VCaP (cell line): ENCODE data around the gene BCAS3.

ENCODE experiments used
- H3K27ac ChIP-seq: fragments of 450-650 bp; 2 replicates; pipeline ENCODE4 v1.5.1; 2017
- TF ChIP-seq, protein P1 (sequence below): fragments of 450-650 bp; conservative IDR thresholded peaks from 2 replicates; pipeline ENCODE4 v1.5.1; 2017; ENCODE audit warnings: mild to moderate bottlenecking, moderate library complexity

Gene BCAS3

DNA sequence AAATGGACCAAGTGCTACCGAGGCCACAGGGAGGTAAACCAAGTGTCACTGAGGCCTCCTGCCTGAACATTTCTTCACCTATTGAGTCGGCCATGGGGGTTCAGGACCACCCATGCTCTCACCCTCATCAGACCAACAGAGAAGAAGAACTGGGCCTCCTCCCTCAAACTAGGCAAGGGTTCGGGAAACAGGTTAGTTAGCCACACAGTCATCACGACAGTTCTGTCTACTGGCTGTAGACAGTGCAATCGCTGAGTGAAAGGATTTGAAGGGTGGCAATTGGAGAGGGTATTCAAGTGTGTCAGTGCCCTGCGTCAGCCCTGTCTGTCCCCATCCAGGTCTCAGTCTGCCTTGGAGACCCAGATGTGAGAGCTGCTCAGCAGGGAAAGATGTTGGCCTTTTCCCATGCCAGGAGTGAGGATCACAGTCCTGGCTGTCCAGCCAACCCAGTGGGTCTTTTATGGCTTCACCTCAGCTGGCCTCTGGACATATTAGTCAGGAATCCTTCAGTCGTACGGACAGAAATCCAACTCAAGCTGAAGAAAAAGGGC lies 741.9 kb downstream of the BCAS3 start:
- no peak overlapping the region for H3K27ac ChIP-seq
- TF ChIP-seq, protein P1, sequence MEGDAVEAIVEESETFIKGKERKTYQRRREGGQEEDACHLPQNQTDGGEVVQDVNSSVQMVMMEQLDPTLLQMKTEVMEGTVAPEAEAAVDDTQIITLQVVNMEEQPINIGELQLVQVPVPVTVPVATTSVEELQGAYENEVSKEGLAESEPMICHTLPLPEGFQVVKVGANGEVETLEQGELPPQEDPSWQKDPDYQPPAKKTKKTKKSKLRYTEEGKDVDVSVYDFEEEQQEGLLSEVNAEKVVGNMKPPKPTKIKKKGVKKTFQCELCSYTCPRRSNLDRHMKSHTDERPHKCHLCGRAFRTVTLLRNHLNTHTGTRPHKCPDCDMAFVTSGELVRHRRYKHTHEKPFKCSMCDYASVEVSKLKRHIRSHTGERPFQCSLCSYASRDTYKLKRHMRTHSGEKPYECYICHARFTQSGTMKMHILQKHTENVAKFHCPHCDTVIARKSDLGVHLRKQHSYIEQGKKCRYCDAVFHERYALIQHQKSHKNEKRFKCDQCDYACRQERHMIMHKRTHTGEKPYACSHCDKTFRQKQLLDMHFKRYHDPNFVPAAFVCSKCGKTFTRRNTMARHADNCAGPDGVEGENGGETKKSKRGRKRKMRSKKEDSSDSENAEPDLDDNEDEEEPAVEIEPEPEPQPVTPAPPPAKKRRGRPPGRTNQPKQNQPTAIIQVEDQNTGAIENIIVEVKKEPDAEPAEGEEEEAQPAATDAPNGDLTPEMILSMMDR, result no peak

DNA sequence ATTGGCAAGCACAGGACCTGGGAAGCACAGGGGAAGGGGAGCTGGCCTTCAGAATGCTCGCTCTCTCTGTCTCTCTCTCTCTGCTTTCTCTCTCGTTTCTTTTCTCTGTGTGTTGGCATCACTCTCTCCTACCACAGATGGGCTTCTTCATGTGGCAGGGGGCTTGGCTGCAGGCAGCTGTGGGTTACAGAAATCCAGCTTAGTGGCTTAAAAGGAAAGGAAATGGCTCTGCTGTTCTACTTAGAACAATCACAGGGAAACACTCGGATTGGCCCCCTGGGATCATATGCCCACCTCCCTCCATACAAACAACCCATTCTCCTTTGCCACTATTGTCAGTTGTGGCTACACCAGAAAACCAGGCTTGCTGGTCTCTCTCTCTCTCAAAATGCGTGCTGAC lies 742.4 kb downstream of the BCAS3 start:
- TF ChIP-seq, protein P1, result no peak
- H3K27ac ChIP-seq, result no peak overlapping the region

DNA sequence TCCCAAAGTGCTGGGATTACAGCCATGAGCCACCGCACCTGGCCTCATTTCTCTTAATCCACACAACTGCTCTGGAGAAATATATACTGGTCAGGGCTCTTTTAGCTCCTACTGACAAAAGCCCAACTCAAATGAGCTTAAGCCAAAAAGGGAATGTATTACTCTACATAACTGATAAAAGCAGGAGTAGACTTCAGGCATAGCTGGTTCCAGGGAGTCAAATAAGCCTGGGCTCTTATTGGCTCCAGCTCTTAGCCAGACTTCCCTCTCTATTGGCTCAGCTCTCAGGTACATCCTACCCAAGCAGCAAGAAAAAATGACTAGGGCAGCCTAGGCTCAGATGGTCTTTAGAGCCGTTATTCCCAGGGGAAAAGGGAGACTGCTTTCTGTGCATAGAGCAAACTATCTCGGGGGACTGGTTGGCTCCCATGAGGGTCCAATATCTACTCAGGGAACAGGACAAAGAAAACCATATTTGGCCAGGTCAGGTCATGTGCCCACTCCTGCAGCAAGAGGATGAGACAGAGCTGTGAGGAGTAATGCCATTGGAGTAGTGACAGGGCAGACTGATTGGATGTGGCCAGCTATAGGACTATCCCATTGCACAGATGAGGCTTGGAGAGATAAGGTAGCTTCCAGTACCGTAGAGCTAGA lies 743.2 kb downstream of the BCAS3 start:
- no peak overlapping the region for H3K27ac ChIP-seq
- TF ChIP-seq, protein P1, result no peak

DNA sequence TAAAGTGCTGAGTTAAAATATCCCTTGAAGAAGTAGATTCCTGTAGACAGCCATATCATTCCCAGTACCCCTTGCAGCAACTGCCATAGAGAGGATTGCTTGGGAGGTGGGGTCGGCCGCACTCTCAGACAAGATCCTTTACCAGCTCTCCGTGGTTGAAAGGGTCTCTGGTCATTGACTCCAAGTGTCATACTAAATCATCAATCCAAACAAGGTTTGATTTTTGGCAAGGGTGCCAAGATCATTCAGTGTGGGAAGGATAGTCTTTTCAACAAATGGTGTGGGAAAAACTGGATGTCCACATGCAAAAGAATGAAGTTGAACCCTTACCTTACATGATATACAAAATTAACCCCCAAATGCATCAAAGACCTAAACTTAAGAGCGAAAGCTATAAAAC lies 743.8 kb downstream of the BCAS3 start:
- no peak overlapping the region for H3K27ac ChIP-seq
- TF ChIP-seq, protein P1, result no peak

DNA sequence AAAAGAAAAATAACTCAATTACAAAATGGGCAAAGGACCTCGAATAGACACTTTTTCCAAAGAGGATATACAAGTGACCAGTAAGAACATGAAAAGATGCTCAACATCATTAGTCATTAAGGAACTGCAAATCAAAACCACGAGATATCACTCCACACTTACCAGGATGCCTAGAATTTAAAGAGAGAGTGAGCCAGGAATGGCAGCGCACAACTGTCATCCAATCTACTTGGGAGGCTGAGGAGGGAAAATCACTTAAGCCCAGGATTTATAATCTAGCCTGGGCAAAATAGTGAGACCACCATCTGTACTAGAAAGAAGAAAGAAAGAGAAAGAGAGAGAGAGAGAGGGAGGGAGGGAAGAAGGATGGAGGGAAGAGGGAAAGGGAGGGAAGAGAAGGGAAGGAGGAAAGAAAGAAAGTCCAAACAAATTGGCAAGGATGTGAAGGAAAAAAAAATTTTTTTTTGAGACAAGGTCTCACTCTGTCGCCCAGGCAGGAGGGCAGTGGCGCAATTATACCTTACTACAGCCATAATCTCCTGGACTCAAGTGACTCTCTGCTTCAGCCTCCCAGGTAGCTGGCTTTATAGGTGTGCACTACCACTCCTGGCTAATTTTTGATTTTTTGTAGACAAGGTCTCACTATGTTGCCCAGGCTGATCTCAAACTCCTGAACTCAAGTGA lies 744.6 kb downstream of the BCAS3 start:
- no peak overlapping the region for H3K27ac ChIP-seq
- TF ChIP-seq, protein P1, result no peak

DNA sequence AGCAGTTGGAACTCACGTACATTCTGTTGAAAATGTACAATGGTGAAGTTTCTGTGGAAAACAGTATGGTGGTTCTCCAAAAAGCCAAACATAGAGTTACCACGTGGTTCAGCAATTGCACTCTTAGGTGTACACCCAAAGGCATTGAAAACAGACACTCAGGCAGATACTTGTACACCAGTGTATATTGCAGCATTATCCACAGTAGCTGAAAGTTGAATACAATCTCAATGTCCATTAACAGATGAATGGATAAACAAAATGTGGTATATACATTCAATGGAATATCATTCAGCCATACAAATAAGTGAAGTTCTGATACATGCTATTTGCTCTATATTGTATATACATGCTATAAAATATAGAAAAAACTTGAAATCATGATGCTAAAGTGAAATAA lies 745.2 kb downstream of the BCAS3 start:
- TF ChIP-seq, protein P1, result no peak
- H3K27ac ChIP-seq, result no peak overlapping the region

DNA sequence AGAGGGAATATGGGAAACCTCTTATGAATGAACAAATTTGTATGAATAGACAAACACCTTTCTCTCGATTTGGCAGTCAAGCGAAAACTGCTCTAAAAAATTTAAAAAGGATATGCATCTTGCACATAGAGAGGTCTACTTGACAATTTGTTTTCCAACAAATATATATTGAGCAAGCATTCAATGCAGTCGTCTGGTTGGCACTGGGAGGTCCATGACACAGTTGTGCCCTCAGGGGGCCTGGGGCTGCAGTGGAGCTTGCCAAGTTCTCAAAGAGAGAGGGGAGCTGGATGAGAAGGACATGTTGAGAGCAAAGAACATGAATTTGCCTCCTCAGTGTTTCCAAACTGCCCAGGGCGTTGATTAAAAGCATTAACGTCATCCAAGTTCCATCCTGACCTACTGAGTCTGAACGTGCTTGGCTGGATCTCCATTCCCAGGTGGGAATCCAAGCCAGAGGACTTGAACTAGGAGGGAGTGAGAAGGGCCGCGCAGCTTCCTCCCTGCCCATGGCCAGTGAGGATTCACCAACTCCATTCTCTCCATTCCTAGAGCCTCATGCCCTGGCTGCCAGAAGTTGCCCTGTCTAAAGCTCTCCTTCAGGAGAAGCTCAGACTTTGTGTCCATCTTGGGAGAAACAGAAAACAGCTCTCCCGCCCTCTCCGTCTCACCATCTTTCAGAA lies 746.5 kb downstream of the BCAS3 start:
- no peak overlapping the region for H3K27ac ChIP-seq
- TF ChIP-seq, protein P1, result no peak
